Heart right ventricle (tissue), 16 donors: ENCODE measurements around the gene C1QB. TPM values are rescaled to one million over a fixed set of nuclear protein-coding genes. Genes with fewer than 3 reads are reported as not detected.
A peak's percentile ranks its signal among the peaks of the same experiment; 100 is the strongest.

Source experiments
- ATAC-seq, 8 donors: fragments of 200-7000 bp; cut with Tn5 transposase; one replicate each; pipeline ENCODE4 v1.9.1; 2020; ENCODE audit warnings: mild to moderate bottlenecking in 8 of 8, moderate library complexity in 8 of 8, moderate number of reproducible peaks in 1 of 8
- DNase-seq, 2 donors: peaks; one replicate each; pipeline ENCODE4 v3.0.0-alpha.2; 2020
- H3K27ac ChIP-seq, 10 donors: fragments of 200-600 bp; sonication (generic) in 2 of 10; one replicate each; pipeline versions ENCODE4 v1.5.0 to v1.8.0; 2020 to 2022; ENCODE audit warnings: mild to moderate bottlenecking in 3 of 10
- H3K27me3 ChIP-seq, 7 donors: fragments of 200-600 bp; one replicate each; pipeline ENCODE4 v1.8.0; 2021 to 2022; ENCODE audit warnings: mild to moderate bottlenecking in 2 of 7
- H3K36me3 ChIP-seq, 9 donors: fragments of 200-600 bp; sonication (generic) in 1 of 9; one replicate each; pipeline versions ENCODE4 v1.5.0 to v1.8.0; 2020 to 2022; ENCODE audit warnings: mild to moderate bottlenecking in 2 of 9
- H3K4me1 ChIP-seq, 9 donors: fragments of 200-600 bp; sonication (generic) in 1 of 9; one replicate each; pipeline versions ENCODE4 v1.5.0 to v1.8.0; 2020 to 2022; ENCODE audit warnings: mild to moderate bottlenecking in 4 of 9
- H3K4me3 ChIP-seq, 10 donors: fragments of 200-600 bp; sonication (generic) in 2 of 10; one replicate each; pipeline versions ENCODE4 v1.5.0 to v1.8.0; 2020 to 2022; ENCODE audit warnings: mild to moderate bottlenecking in 7 of 10, moderate library complexity in 2 of 10
- H3K9me3 ChIP-seq, 11 donors: fragments of 200-600 bp in 10 of 11; sonication (generic) in 2 of 11; one replicate each; pipeline versions ENCODE4 v1.5.0 to v1.8.0; 2013 to 2022; ENCODE audit warnings: mild to moderate bottlenecking in 2 of 11, control low read depth in 1 of 11, moderate library complexity in 1 of 11
- CTCF ChIP-seq, 9 donors: fragments of 200-600 bp; sonication (generic) in 2 of 9; IDR thresholded peaks; one replicate each; pipeline versions ENCODE4 v1.5.0 to v1.8.0; 2021 to 2022; ENCODE audit warnings: antibody characterized with exemption in 9 of 9, mild to moderate bottlenecking in 5 of 9, moderate library complexity in 1 of 9
- WGBS, 2 donors: extraction: QIAGEN DNeasy Blood & Tissue Kit; methylation state at CpG; one replicate each; pipeline ENCODE4 v1.1.7; 2013; ENCODE audit warnings: inconsistent platforms in 1 of 2; 5-methylcytosine and 5-hydroxymethylcytosine counted together
- intact Hi-C, 10 donors: fragments of 100-400 bp; cut with DNase I; formaldehyde crosslinking; loops; one replicate each; pipeline versions ENCODE4 v1.11.1 to v1.14.2; 2022
- polyA plus RNA-seq, 2 donors: library from polyadenylated mRNA; stranded (reverse); fragments of 200-250 nt; gene quantifications; one replicate each; pipeline ENCODE4 v1.2.3, GENCODE V29; 2013
- total RNA-seq, 10 donors: library from RNA; stranded (reverse); fragmentation: NEBNext Ultra II Directional in 3 of 10; extraction: Animal tissue kit (Norgen Biotek cat#: 25700) in 3 of 10; gene quantifications; one replicate each; pipeline versions ENCODE4 v1.2.1 to v1.2.4, GENCODE V29; 2021 to 2023
- donor health status: Arrhythmogenic right ventricular cardiomyopathy.
- donor health status: ischemic (EF 13 %, LVEDD 7.1; RV severe dilation, severe dysfunction).
- donor health status: healthy with polysubstance abuse.
- donor health status: DM: no; HTN: yes; CAD: no.
- donor health status: DM: no; HTN: no; CAD: no.
- donor health status: ischemic (EF 25% LVEDD 6.9; RV normal size, moderate dysfunction).
- donor health status: ischemic (EF 25% LVEDD 5.7; RV mildly dilated, moderate dysfunction).
- donor health status: healthy.
- donor health status: DM: yes; HTN: yes; CAD: no.
- donor health status: Ischemic cardiomyopathy.
- donor health status: ischemic (EF 35%, LVEDD 5.7; RV mildly dilated, moderate dysfunction).
- donor health status: nonischemic (EF 11% LVEDD 7.7; RV severe dilation, severe dysfunction).
- donor health status: DM: yes; HTN: yes; CAD: no.
- donor health status: PGD.
- donor health status: ischemic (EF 29% LVEDD 5.4; RV normal size, mild dysfunction).
- donor health status: nonischemic (EF 23%, LVEDD 6.1; RV moderate dilation, normal function).

C1QB gene
- total and polyA plus RNA-seq, 12 donors = 10.0 to 367 (median 28.5) TPM

DNA sequence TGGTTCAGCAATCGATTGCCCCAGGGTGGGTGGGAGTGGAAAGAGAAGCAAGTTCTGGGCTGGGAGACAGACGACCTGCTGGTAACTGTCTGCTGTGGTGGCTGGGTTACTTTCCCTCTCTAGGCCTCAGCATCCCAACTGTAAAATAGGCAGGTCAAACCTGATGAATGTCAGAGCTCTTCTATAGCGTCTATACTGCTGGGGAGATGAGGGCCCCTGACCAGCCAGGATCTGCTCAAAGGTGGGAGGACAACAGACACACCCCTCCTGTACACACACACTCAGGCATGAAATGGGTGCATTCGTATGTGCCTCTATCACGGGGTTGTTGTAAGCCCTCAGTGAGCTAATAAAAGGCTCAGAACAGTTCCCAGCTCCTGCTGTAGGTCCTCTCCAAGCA is 44.9 kb downstream of the C1QB start:
- Histone ChIP-seq H3K9me3 (no peaks in the 10 kb centered on the region), H3K27me3 (peaks cover 0 to 8% (median 0%) of the 10 kb centered on the region in 7 donors), H3K27ac (no peak overlapping the region), H3K36me3 (no peaks in the 10 kb centered on the region), H3K4me1 (peaks cover 0 to 6% (median 0%) of the 10 kb centered on the region in 9 donors), H3K4me3 (no peak overlapping the region)
- TF ChIP-seq CTCF (IDR thresholded peaks at IDR 0.05) = no peak
- intact Hi-C loops = no loop called here
- WGBS, 2 donors = 80 to 87% methylated on average over 5 of the region's 5 CpGs
- no peak for DNase-seq
- no peak for ATAC-seq

GRCh38 chr1:22699681-22700520 is 46.9 kb downstream of the C1QB start:
- WGBS, 2 donors = 56 to 61% methylated on average over 14 of the region's 14 CpGs
- Histone ChIP-seq H3K4me3 (no peak overlapping the region), H3K4me1 (peaks cover 0 to 13% (median 0%) of the 10 kb centered on the region in 9 donors), H3K36me3 (no peaks in the 10 kb centered on the region), H3K9me3 (no peaks in the 10 kb centered on the region), H3K27ac (no peak overlapping the region), H3K27me3 (peaks cover 0 to 6% (median 0%) of the 10 kb centered on the region in 7 donors)
- no peak for ATAC-seq
- intact Hi-C loops = loop anchor here in 7 of 10 donors (5.0 to 10.0 kb wide), 6 partner anchors 165 to 235 kb away; no protein-coding TSS in a partner anchor
- TF ChIP-seq CTCF (IDR thresholded peaks at IDR 0.05) = no peak
- no peak for DNase-seq

GRCh38 chr1:22702296-22703085 is 49.5 kb downstream of the C1QB start:
- Histone ChIP-seq H3K9me3 (no peaks in the 10 kb centered on the region), H3K36me3 (no peaks in the 10 kb centered on the region), H3K4me1 (peaks cover 0 to 13% (median 0%) of the 10 kb centered on the region in 9 donors), H3K27ac (no peak overlapping the region), H3K4me3 (no peak overlapping the region), H3K27me3 (peaks cover 0 to 6% (median 0%) of the 10 kb centered on the region in 7 donors)
- intact Hi-C loops = loop anchor here in 7 of 10 donors (5.0 to 10.0 kb wide), 6 partner anchors 162 to 232 kb away; no protein-coding TSS in a partner anchor
- ATAC-seq = no peak
- TF ChIP-seq CTCF (IDR thresholded peaks at IDR 0.05) = no peak
- WGBS, 2 donors = 62 to 72% methylated on average over 12 of the region's 12 CpGs
- no peak for DNase-seq

GRCh38 chr1:22704440-22705067 is 51.5 kb downstream of the C1QB start:
- H3K27me3 ChIP-seq = peaks cover 0 to 14% (median 3%) of the 10 kb centered on the region in 7 donors
- peaks cover 0 to 27% (median 0%) of the 10 kb centered on the region in 9 donors for H3K4me1 ChIP-seq
- intact Hi-C loops = loop anchor here (1.0 to 10.0 kb wide), 10 partner anchors 160 to 230 kb away; no protein-coding TSS in a partner anchor
- no peak overlapping the region for H3K27ac ChIP-seq
- WGBS, 2 donors = 60 to 64% methylated on average over 2 of the region's 2 CpGs
- H3K4me3 ChIP-seq = no peak overlapping the region
- ATAC-seq = peak; percentile 84 to 96 (median 89)
- H3K9me3 ChIP-seq = no peaks in the 10 kb centered on the region
- H3K36me3 ChIP-seq = no peaks in the 10 kb centered on the region
- peak; percentile 55 to 86 for DNase-seq
- TF ChIP-seq CTCF (IDR thresholded peaks at IDR 0.05) = peak; percentile 80 to 93 (median 89)
